Hepatocyte (in vitro differentiated cells): ENCODE data around the gene PIK3AP1.

Source experiments
- EZH2phosphoT487 ChIP-seq: fragments of 200-600 bp; sonication (generic); IDR thresholded peaks from one replicate; pipeline ENCODE4 v1.6.1; 2018; ENCODE audit warnings: antibody characterized with exemption, mild to moderate bottlenecking, low read depth, moderate library complexity; ENCODE audit not compliant: unreplicated experiment, severe bottlenecking
- TF ChIP-seq, protein P1 (sequence below): fragments of 200-600 bp; sonication (generic); IDR thresholded peaks from 2 replicates; pipeline ENCODE4 v1.5.1; 2016; ENCODE audit warnings: antibody characterized with exemption, mild to moderate bottlenecking; ENCODE audit not compliant: poor library complexity

DNA sequence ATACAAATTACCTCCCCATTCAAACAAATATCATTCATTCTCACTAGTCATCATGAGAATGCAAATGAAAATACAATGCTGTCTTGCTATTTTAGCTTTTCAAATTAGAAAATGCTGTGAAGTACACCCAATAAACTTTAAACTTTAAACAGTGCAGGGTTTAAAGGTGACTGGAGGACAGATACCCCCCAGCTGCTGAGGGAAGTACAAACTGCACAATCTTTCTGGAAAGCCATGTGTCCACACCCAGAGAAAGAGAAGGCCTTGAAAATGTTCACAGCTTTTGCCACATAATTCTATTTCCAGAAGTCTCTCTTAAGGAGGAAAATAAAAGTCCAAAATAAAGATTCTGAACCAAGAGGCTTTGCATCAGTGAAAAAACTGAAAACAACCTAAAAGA lies 56.5 kb downstream of the PIK3AP1 start:
- TF ChIP-seq, protein P1, sequence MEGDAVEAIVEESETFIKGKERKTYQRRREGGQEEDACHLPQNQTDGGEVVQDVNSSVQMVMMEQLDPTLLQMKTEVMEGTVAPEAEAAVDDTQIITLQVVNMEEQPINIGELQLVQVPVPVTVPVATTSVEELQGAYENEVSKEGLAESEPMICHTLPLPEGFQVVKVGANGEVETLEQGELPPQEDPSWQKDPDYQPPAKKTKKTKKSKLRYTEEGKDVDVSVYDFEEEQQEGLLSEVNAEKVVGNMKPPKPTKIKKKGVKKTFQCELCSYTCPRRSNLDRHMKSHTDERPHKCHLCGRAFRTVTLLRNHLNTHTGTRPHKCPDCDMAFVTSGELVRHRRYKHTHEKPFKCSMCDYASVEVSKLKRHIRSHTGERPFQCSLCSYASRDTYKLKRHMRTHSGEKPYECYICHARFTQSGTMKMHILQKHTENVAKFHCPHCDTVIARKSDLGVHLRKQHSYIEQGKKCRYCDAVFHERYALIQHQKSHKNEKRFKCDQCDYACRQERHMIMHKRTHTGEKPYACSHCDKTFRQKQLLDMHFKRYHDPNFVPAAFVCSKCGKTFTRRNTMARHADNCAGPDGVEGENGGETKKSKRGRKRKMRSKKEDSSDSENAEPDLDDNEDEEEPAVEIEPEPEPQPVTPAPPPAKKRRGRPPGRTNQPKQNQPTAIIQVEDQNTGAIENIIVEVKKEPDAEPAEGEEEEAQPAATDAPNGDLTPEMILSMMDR = no peak
- TF ChIP-seq EZH2phosphoT487 = no peak
